ENCODE results near the gene MAF. TPM values are rescaled to one million over a fixed set of nuclear protein-coding genes. Genes with fewer than 3 reads are reported as not detected.

The MAF gene
- total and polyA plus RNA-seq, 12 donors = 7.2 to 114 (median 57.0) TPM

GRCh38 chr16:79560923-79561322, 39.6 kb downstream of the MAF start:
- Histone ChIP-seq H3K4me1 (replicated peaks in 1 of 2) (no peaks in the 10 kb centered on the region), H3K4me3 (no peak overlapping the region), H3K27ac (no peak overlapping the region), H3K9me3 (replicated peaks in 1 of 3) (no peaks in the 10 kb centered on the region), H3K27me3 (no peaks in the 10 kb centered on the region), H3K36me3 (replicated peaks in 1 of 2) (no peaks in the 10 kb centered on the region)
- 63 to 92% (median 78%) methylated on average over 1 of the region's 1 CpG for WGBS, 4 donors
- TF ChIP-seq POLR2A (IDR thresholded peaks at IDR 0.05) (no peak), CTCF (IDR thresholded peaks at IDR 0.05) (no peak)
- DNase-seq = no peak
- intact Hi-C loops (cut with DNase I) = no loop called here

- H3K27me3 ChIP-seq = no peaks in the 10 kb centered on the region
- no peaks in the 10 kb centered on the region for H3K4me1 ChIP-seq (replicated peaks in 1 of 2)
- no peak overlapping the region for H3K4me3 ChIP-seq
- DNase-seq = no peak
- H3K27ac ChIP-seq = no peak overlapping the region
- TF ChIP-seq POLR2A (IDR thresholded peaks at IDR 0.05) (no peak), CTCF (IDR thresholded peaks at IDR 0.05) (no peak)
- intact Hi-C loops (cut with DNase I) = no loop called here
- H3K9me3 ChIP-seq (replicated peaks in 1 of 3) = no peaks in the 10 kb centered on the region
- no peaks in the 10 kb centered on the region for H3K36me3 ChIP-seq (replicated peaks in 1 of 2)
- WGBS, 4 donors = 48 to 64% (median 56%) methylated on average over 2 of the region's 2 CpGs
Observed at GRCh38 chr16:79560318-79560717, 40.2 kb downstream of the MAF start.

- Histone ChIP-seq H3K9me3 (replicated peaks in 1 of 3) (no peaks in the 10 kb centered on the region), H3K27me3 (no peaks in the 10 kb centered on the region), H3K4me3 (no peak overlapping the region), H3K27ac (no peak overlapping the region), H3K4me1 (replicated peaks in 1 of 2) (no peaks in the 10 kb centered on the region), H3K36me3 (replicated peaks in 1 of 2) (no peaks in the 10 kb centered on the region)
- intact Hi-C loops (cut with DNase I) = no loop called here
- TF ChIP-seq CTCF (IDR thresholded peaks at IDR 0.05) (no peak), POLR2A (IDR thresholded peaks at IDR 0.05) (no peak)
- no peak for DNase-seq
- 29 to 74% (median 44%) methylated on average over 1 of the region's 1 CpG for WGBS, 4 donors
Observed at GRCh38 chr16:79559532-79559931, 41.0 kb downstream of the MAF start.

- TF ChIP-seq CTCF (IDR thresholded peaks at IDR 0.05) = no peak
- TF ChIP-seq POLR2A (IDR thresholded peaks at IDR 0.05) = no peak
- Histone ChIP-seq H3K36me3 (replicated peaks in 1 of 2) (no peaks in the 10 kb centered on the region), H3K27me3 (no peaks in the 10 kb centered on the region), H3K9me3 (replicated peaks in 1 of 3) (no peaks in the 10 kb centered on the region), H3K27ac (no peak overlapping the region), H3K4me3 (no peak overlapping the region), H3K4me1 (replicated peaks in 1 of 2) (no peaks in the 10 kb centered on the region)
- no peak for DNase-seq
- intact Hi-C loops (cut with DNase I) = no loop called here
- 34 to 57% (median 40%) methylated on average over 3 of the region's 3 CpGs for WGBS, 4 donors
Observed at GRCh38 chr16:79557421-79557820, 43.1 kb downstream of the MAF start.
